Left forelimb (tissue), 1 donor: ENCODE measurements around the gene JARID2.

Experiments
- DNase-seq: peaks from one replicate; pipeline ENCODE4 v3.0.0-alpha.2; 2018; ENCODE audit warnings: low spot score

The JARID2 gene

DNA sequence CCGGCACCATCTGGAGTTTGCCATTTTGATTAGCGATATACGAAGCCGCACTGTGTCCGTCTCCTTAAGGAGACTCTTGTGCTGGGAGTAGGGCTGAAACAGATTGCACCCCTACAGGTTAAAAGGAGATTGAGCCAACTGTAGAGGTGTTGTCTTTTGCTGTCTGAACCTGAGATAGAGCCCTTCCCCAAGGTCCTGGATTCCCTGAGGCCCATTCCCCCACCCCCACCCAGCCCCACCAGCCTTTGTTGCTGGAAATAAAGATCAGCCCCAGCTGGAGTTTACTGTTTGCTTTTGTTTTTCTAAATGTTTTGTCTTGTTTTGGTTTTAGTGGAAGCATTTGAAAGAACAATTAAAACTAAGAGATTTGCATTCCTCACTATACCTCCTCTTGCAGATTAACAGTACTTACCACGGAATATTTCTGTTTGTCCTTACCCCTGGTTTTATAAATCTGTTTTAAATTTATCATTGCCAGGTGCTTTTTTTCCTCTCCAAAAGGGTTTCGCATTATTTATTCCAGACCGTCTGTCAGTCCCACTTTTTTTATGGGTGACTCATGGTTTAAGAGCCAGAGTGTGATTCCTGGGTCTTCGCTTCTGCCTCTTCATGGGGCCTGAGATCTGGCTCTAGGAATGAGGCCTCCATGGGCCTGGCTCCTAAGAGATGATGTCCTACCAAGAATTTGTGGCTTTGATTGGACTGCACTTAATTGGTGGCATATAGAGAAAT, 247.7 kb downstream of the JARID2 start:
- peak; percentile 44 for DNase-seq

DNA sequence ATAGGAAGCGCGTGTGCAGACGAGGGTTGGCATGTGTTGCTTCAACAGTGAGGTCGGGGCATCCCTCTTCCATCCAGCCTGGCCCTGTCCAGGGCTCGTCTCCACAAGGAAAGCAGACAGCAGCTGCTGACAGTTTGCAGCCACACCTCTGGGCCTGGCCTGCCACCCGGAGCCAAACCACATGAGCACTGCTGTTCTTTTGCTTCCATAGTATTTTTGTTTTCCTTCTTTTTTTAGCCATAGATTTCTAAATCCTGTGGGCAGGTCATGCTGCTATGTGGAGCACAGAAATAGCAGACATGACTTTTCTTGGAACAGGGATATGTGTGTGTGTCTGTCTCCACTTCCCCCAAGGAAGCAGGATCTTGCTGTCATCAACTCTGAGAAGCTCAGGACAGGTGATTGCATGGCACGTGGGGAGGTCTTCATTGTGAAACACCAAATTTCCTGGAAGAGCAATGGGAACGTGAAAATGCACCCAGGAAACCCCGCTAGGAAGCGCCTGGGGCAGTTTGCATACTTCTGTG, 249.6 kb downstream of the JARID2 start:
- DNase-seq = peak; percentile 64

DNA sequence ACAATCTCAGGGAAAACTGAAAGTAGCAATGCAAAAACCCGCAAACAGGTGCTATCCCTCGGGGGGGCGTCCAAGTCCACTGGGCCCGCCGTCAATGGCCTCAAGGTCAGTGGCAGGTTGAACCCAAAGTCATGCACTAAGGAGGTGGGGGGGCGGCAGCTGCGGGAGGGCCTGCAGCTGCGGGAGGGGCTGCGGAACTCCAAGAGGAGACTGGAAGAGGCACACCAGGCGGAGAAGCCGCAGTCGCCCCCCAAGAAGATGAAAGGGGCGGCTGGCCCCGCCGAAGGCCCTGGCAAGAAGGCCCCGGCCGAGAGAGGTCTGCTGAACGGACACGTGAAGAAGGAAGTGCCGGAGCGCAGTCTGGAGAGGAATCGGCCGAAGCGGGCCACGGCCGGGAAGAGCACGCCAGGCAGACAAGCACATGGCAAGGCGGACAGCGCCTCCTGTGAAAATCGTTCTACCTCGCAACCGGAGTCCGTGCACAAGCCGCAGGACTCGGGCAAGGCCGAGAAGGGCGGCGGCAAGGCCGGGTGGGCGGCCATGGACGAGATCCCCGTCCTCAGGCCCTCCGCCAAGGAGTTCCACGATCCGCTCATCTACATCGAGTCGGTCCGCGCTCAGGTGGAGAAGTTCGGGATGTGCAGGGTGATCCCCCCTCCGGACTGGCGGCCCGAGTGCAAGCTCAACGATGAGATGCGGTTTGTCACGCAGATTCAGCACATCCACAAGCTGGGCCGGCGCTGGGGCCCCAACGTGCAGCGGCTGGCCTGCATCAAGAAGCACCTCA, 250.7 kb downstream of the JARID2 start:
- peak; percentile 57 for DNase-seq

DNA sequence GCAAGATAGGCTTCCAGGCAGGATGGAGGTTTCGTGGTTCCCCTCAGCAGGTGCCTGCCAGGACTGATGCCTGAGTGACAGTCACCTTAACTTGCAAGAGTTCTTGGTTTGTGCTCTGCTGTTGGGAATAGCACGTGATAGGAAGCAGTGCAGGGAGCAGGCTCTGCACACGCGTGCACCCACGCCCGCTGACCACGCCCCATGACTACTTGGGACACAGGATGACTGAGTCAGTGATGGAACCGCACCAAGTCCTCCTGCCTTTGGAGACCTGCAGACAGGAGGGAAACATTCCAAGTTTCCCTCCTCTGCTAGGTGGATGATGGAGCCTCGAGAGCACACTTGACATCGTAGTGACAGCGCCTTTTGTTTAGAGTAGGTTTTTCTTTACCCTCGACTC, 252.8 kb downstream of the JARID2 start:
- no peak for DNase-seq

DNA sequence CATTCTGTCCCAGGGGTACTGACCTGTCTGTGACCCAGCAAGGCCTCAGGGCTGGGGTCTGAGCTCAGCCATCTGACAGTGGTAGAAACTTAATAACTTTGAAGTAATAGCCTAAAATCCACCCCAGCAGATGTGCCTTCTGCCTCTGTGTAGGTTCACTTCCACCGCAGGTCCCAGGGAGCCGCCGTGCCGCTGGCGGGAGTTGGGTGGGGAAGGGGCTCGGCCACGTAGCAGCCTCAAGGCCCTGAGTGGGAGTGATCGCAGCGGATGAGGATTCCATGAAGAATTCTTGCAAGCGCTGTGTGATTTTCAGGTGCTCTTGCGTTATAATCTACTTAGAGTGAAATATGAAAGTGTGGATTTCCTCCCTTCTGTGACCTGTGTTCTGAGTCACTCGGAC, 253.3 kb downstream of the JARID2 start:
- peak; percentile 52 for DNase-seq

DNA sequence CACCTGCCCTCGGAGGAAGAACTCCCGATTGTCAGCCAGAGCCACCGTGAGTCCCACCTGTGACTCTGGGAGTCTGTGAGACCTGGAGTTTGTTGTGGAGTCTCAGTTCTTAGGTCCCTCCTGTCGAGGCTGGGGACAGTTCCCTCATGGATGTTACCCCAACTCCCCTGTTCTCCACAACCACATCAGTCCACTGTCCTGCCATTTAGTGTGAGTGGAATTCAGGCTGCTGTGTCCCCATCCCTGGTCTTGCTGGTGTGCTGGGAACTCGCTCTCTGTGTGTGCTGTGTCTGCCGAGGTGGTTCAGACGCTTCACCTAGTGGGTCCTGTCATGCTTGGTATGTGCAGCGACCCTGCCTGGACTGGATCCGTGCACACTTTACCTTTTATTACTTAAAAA, 253.7 kb downstream of the JARID2 start:
- DNase-seq = no peak

DNA sequence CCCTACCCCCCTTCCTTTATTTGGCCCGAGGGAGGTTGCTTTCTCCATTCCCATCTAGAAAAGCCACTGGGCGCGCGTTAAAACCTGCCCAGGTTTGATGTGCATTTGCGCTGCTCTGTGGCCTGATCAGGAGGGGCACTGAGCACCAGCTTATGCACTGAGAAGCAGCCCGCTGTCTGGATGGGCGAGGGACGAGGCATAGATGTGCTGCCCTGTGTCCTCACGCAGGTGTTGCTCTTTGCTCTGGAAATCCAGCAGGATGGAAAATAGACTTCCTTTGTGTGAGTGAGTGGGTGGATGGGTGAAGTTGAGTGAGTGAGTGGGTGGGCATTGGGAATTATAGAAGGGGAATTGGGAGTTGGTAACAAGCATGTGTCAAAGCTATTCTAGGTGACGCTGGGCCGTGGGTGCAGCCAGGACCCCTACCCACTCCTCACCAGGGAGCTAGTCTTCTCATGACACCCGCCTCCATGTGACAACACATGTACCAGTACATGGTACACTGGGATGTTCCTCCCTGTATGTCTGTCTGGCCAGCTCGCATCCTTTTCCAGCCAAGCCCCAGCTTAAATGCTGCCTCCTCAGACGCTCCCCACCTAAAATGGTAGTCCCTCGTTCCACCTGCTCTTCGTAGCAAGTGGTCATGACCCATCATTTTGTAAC, 254.3 kb downstream of the JARID2 start:
- no peak for DNase-seq

DNA sequence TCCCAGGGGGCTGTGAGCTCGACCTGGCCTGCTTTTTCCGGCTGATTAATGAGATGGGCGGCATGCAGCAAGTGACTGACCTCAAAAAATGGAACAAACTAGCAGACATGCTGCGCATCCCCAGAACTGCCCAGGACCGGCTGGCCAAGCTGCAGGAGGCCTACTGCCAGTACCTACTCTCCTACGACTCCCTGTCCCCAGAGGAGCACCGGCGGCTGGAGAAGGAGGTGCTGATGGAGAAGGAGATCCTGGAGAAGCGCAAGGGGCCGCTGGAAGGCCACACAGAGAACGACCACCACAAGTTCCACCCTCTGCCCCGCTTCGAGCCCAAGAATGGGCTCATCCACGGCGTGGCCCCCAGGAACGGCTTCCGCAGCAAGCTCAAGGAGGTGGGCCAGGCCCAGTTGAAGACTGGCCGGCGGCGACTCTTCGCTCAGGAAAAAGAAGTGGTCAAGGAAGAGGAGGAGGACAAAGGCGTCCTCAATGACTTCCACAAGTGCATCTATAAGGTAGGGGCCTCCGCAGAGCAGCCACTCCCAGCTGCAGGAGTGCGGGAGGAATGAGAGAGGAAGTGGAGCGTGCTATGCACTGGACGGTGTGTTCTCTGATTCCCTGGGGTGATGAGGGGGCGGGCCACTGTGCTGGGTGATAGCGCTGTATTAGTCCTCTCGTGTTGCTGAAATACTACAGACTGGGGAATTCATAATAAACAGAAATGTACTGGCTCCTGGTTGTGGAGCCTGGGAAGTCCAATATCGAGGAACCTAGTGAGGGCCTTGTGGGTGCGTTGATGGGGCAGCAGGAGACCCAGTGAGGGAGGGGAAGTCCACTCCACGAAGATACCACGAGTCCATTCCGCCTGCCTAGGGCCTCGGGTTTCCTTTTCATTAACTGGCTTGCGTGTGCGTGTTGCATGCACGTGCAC, 255.3 kb downstream of the JARID2 start:
- peak; percentile 30 for DNase-seq

DNA sequence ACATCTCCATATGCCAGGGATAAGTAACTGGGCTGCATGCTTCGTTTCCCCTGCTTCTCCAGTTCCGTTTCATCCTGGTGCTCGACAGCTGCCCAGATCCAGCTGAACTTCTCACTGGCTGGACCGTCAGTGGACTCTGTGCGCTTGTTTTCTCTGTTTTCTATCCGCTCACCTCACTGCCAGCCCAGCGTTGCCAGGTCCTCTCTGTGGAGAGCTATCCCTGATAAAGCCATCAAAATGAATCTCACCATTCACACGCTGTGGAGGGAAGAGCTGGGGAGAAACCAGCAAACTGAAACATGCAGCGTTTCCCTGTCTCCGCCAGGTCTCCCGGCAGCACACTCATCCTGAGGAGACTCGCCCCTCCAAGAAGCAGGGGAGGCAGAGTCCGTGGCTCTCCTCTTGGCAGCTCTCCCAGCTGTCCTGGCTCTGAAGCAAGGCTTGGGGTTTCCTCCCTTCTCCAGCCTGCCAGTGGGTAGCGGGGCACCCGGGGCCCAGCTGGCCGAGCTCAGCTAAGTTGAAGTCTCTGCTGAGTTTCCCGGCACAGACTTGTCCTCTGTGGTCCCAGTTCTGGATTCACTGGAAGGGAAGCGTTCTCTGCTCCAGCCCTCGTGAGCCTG, 256.1 kb downstream of the JARID2 start:
- peak; percentile 73 for DNase-seq

DNA sequence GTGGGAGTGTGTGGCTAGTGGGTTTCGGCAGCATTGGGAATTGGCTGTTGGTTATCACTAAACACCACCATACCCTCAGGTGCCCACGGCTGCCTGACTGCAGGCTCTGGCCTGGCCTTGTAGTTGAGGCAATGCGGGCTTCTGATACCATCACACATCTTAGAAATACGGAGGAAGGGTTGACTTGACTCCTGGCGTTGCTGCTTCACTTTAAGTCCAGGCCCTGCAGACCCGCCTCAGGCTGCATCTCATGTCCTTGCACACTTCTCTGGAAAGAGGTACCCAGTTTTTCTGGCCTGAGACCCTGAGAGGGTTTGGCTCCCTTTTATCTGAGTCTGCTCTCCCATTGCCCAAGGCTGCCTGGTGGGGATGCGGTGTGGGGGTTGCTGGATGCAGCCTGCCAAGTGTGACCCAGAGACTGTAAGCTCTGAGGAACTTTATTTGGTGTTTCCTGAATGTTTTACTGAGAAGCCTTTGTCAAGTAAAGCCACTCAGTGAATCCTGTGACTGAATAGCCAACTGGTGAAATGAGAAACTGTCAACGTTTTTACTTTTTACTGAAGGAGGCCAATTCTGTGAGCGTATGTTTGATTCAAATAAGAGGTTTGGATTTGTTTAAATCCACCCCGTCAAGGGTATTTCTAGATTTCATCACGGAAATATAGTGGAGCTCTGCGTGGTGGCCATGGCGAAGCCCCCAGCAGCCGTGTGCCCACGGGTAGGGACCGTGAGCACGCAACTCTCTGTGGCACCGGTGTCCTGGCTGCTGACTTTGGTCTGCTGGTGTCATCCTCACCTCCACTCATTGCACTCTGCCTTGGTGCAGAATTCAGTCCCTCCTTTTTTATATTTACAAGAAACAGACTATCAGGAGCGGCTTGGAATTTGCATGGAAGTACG, 256.8 kb downstream of the JARID2 start:
- DNase-seq = no peak

DNA sequence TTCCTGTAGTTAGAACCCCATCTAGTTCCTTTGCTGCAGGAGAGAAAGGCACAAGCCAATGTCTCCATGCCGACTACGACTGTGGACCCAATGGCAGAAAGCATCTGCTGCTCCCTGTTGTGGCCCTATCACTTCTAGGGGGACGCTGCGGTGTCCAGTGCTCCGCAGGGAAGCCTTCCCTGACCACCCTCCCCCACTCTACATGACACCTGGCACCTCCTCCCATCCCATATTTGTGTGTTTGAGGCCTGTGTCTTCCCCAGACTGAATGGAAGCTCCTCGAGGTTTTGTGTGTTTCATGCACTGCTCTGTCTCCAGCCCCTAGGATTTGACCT, 257.4 kb downstream of the JARID2 start:
- peak; percentile 31 for DNase-seq

DNA sequence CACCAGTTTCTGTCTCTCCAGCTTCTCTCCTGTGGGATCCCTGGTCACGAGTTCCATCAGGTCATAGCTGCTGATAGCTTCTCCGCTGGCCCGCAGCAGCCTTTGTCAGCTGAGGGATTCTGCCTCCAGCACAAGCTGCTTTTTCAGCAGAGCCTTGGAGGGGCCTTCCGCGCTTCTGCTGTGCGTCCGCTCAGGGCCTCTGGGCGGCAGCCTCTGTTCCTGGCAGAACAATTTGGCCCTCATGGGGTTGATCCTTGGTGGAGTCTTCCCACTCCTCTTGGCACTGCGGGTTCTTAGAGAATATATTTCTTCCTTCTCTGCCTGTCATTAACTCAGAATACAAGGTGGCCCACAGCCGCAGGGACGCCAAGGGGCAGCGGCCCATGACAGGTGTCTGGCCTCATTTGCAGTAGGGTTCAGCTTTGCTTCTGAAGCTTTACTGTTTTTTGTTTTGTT, 258.2 kb downstream of the JARID2 start:
- peak; percentile 69 for DNase-seq

DNA sequence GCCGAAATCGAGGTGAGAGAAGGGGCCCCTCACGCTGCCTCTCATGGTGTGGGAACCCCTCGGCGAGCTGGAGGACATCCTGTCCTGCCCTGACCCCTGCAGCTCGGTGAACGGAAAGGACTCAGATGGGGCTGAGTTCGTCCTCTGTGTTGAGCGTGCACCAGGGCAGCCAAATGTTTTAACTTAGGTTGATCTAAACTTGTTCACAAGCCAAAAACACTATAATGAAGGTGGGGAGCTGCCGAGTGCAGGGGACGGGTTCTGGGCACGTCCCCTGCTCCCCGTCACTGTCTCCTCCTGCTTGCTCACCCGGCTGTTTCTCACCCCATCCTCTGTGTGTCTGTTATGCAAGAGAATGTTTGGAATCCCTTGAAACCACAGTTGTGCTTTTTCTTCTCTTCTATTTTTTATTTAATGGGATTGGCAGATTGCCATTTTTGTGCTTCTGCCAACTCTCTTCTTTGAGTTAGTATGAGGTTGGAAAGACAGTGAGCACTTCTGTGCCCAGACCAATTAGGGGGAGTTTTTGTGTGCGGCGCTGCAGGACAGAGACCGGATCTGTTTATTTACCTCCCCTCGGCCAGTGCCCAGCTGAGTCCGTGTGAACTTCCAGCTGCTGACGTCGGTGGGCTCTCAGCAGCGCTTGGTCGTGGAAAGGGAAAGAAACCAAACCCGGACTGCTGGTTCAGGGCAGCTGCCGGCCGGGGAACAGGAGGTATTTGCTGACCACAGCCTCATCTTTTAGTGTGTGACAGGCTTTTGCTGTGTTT, 258.9 kb downstream of the JARID2 start:
- peak; percentile 79 for DNase-seq

DNA sequence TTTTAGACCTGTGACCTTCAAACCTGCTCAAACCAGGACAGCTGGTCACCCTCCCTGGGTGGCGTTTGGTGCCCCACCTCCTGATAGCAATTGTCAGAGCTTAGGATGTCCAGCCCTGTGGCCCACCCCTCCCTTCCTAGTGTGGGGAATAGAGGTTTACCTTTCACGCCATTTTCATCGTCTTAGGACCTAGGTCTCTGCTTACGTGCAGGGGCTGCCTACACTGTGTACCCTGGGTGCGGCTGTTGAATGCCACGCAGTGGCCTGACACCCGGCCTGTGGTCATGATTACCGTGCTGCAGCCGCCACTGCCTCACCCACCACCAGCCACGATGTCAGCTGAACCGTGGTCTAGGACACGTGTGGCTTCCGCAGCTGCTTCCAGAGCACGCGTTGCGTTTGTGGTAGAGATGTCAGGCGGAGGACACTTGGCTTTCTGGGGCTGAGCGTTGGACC, 259.6 kb downstream of the JARID2 start:
- peak; percentile 65 for DNase-seq

DNA sequence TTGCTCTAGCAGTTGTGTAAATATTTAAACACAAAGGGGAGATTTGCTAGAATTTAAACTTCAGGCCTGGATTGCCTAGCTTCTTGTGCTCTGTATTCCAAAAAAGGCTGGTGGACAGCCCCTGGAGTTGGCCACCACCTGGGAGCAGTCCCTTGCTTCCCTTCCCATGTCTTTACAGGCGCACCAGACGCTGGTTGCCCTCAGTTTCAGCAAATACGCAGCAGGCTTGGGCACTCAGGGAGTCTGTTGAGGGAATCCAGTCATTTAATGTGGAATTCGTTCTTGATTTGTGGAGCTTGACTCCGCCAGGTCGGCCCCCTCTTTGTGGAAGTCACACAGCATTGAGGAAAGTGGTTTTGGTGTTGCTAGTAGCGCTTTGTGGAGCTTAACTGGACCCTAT, 260.2 kb downstream of the JARID2 start:
- peak; percentile 46 for DNase-seq

DNA sequence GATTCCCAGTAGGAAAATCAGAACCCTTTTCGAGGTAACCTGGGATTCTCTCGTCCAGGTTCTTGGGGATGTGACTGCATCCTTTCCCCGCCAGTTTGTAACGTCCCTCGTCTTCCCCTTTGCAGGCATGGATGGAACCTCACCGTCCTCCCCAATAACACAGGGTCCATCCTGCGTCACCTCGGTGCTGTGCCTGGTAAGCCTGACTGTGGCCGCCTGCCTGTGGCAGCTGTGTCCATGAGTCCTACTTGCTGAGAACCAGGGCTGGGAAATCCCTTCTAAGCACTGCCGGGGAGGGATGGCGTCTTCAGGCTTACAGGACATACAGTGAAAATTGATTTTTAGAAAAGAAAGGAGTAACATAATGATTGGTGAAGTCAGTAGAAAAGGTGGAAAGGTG, 261.4 kb downstream of the JARID2 start:
- DNase-seq = no peak

DNA sequence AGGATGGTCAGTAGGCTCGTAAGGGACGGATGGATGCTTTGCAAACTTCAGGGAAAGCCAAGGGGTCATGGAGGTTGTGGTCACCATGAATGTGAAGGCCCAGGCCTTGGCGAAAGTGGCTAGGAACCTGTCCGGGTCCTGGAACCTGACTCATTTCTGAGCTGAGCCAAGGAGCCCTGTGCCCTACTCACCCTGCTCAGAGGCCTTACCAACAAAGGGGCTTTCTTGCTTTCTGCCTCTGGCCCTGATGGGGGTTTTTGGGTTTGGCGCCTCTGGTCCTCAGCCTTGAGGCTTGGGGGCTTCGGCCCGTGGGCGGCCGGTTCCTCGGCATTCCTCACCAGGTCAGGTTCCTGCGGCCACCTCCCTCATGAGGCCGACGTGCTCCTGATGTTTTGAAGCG, 261.9 kb downstream of the JARID2 start:
- no peak for DNase-seq

DNA sequence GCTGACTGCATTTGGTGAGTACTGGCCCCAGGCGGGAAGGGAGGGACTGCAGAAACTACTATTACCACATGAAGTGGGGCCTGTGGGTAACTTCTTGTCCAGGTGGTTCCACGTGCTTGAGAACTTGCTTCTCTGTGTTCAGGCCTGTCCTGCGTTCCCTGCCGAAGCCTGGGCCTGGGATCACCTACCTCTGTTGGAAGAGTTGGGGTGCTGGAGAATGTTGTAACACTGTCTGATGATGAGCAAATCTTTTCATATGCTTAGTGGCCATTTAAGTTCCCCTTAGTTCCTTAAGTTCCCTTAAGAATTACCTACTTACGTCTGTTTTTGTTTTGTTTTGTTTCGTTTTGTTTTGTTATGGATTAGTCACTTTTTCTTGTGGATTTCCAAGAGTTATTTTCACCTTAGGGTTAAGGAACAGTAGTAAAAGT, 262.6 kb downstream of the JARID2 start:
- no peak for DNase-seq

DNA sequence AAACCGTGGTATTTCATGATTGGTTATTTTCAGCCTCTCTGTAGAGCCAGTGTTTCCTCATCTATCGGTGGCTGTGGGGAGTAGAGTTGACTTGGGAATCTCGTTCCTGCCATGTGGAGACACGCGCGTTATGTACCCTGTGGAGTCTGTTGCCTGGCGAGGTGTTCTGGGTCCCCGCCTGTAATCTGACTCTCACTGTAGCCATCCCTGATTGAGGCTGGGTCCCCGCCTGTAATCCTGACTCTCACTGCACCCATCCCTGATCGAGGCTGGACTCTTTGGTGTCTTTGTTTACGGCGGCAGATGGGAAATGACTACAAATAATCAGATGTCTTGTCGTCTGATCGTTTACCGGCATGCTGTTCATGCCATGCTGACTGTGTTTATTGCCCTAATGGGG, 263.1 kb downstream of the JARID2 start:
- no peak for DNase-seq
